Measurements from ENCODE around the gene SDCBP2.

Gene SDCBP2

DNA sequence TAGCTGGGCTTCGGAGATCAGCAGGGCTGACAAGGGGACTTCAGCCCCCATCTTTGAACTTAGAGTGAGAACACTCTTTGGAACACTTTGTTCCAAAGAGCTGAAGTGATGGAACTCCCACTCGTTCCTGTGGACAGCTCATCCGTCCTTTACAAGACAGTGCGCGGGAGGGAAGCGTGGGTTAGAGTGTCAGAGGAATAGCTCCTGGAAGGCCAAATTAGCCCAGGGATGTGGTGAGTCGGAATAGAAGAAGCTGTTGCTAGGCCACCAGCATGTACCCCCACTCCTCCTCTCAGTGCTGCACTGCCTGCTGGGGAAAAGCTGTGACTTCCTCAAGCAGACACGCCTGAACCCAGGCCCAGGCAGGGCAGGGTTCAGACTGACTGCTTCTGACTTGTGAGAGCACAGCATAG, 1.7 kb downstream of the SDCBP2 start:
- TF ChIP-seq, protein P1, sequence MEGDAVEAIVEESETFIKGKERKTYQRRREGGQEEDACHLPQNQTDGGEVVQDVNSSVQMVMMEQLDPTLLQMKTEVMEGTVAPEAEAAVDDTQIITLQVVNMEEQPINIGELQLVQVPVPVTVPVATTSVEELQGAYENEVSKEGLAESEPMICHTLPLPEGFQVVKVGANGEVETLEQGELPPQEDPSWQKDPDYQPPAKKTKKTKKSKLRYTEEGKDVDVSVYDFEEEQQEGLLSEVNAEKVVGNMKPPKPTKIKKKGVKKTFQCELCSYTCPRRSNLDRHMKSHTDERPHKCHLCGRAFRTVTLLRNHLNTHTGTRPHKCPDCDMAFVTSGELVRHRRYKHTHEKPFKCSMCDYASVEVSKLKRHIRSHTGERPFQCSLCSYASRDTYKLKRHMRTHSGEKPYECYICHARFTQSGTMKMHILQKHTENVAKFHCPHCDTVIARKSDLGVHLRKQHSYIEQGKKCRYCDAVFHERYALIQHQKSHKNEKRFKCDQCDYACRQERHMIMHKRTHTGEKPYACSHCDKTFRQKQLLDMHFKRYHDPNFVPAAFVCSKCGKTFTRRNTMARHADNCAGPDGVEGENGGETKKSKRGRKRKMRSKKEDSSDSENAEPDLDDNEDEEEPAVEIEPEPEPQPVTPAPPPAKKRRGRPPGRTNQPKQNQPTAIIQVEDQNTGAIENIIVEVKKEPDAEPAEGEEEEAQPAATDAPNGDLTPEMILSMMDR (IDR thresholded peaks at IDR 0.05; ENCODE audit: extremely low read depth, missing control alignments), result no peak
- DNase-seq (ENCODE audit: low spot score), result no peak

DNA sequence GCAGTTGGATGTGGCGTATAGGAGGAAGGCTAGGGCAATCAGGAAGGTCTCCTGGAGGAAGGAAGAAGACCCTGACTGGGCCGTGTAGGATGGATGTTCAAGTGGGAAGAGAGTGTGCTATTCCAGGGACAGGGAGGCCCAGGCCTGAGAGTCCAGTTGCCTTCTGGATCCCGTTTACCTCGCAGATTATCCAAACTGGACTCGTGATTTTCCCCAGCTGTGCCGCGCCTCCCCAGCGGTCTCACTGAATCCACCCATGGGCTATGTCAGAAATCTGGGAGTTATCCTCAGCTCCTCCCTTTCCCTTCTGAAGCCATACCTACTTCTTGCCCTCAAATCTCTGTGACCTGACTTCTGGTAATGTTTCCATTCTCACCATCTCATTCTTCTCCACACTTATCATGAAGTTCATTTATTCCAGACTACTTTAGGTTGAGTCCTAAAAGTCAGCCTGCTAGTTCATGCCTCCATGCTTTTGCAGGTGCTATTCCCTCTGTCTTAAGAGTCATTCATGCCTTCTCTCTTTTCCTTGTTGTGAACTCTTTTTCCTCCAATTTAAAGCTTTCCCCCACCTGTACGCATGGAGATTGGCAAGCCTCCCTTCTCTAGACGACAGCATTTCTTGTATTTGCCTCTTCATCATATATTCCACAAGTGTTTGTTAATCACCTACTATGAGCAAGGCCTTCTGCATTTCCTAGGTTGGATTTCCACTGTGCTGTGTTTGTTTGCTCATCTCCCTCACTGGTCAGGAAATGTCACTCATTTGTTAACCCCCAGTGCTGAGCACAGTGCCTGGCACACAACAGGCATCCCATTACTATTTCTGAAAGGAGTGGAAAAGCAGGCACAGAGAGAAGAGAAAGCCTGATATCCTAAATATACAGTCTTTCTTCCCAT, 2.7 kb downstream of the SDCBP2 start:
- no peak for DNase-seq (ENCODE audit: low spot score)
- TF ChIP-seq, protein P1 (IDR thresholded peaks at IDR 0.05; ENCODE audit: extremely low read depth, missing control alignments), result no peak

DNA sequence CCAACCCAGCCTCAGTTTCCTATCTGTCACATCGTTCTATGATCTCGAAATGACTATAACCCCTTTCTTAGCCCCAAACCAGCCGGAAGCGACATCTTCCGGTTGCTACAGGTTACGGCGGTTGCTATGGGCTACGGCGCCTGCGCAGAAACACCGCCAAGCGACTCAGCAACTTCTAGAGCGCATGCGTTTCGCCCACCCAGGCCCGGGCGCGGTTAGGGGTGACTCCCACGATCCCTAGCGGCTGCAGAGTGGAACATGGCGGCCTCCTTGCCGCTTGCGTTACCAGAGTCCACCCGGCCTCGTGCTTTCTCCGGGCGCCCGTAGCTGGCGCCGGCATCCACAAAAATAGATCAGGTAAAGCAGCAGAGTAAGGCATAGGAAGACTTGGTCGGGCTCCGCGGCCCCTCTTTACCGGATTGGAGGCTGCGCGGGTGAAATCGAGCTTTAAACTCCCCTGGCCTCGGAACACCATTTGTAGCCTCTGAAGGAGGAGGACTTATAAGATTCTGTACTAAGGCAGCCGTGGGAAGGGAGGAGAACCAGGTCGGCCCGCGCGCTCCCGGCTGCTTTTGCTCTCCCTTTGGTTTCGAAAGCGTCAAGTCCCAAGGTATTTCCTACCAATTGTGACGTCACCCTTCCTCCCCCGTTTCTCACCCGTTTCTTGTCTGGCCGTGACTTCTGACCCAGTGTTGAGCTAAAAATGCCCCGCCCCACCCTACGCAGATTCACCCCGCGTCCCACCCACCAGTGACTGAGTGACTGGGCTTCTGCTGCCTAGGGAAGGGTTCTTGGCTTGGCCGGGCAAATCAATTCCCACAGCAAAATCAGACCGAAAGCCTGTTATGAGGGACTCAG, 3.5 kb downstream of the SDCBP2 start:
- peak; percentile 96 for DNase-seq (ENCODE audit: low spot score)
- TF ChIP-seq, protein P1 (IDR thresholded peaks at IDR 0.05; ENCODE audit: extremely low read depth, missing control alignments), result no peak

DNA sequence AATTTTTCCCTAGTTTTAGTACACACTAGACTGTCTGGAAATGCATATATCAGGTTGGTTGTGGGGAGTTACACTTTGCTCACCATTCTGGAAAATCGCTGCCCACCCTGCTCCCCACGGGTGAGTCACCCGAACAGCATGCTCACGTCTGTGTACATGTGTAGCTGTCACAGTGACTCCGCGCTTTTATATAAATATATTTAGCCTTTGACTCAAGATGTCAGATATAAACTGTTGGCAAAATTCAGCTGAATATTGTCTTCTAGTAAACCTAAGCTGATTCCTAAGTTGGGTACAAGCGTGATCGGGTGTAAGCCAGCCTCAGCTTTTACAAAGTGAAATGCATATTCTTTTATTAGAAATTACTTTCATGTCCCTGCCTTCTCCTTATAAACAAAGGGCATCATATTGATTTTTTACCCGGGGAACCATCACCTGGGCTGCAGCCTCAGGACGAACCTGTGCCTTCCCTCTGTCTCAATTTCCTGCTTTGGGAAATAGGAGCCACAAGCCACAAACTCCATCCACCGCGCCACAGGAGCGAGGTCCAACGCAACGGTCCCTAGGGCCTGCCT, 4.3 kb downstream of the SDCBP2 start:
- peak; percentile 21 for DNase-seq (ENCODE audit: low spot score)
- TF ChIP-seq, protein P1 (IDR thresholded peaks at IDR 0.05; ENCODE audit: extremely low read depth, missing control alignments), result no peak

DNA sequence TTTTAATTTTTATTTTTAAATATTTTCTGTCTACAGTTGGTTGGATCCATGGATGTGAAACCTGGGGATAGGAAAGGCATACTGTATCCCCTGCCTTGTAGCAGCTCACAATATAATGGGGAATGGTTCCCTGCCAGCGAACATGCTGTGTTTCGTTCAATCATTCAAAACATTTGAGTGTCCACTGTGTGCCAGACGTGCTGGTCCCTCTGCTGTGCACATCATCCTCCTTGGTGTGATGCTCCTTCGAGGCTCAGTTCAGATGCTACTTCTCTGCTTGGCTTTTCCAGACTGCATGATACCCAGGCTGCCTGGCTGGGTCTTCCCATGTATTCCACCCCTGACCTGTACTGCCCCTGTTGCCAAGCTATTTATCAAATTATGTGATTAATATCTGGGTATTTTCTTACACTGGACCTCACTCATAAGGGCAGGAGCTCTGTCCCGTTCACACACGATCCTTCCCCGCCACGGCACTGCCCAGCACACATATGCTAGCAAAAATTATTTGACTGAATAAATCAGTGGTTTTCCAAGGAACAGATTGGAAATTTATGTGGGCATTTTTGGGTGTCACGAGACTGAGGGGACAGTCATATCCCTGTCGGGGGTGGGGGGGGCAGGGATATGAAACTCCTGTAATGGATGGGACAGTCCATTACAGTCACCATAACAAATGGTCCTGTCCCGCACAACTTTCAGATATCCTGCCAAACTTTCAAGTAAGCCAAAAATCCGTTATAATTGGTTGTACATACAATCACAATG, 4.9 kb downstream of the SDCBP2 start:
- no peak for DNase-seq (ENCODE audit: low spot score)
- TF ChIP-seq, protein P1 (IDR thresholded peaks at IDR 0.05; ENCODE audit: extremely low read depth, missing control alignments), result no peak

DNA sequence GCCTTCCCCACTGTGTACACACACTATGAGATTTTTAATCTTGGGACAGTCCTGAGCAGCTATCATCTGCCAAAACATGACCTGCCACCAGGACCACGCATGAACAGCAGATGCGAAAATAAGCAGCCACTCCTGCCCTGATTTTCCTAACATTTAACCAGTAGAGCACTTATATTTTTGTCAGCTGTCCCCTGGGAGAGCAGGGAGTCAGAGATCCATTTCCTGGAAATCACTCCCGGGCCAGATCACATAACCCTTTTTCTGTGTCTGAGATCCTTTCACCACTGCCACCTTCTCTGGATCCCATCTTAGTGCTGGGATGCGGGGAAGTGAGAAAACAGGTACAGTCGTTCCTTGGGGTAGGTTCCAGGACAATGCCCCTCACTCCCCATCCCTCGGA, 5.7 kb downstream of the SDCBP2 start:
- no peak for DNase-seq (ENCODE audit: low spot score)
- TF ChIP-seq, protein P1 (IDR thresholded peaks at IDR 0.05; ENCODE audit: extremely low read depth, missing control alignments), result no peak
